Sigmoid colon (tissue), 3 donors: Measurements from ENCODE around the gene TAT.

Source experiments
- CTCF ChIP-seq, 4 experiments: fragments of 450-650 bp in 3 of 4; fragments of 200-600 bp in 1 of 4; IDR thresholded peaks; one replicate each; pipeline ENCODE4 v1.5.1; 2016 to 2019; ENCODE audit warnings: antibody characterized with exemption in 4 of 4, mild to moderate bottlenecking in 3 of 4, moderate library complexity in 2 of 4
- POLR2A ChIP-seq, 2 donors: fragments of 450-650 bp; IDR thresholded peaks; one replicate each; pipeline ENCODE4 v1.6.1; 2016; ENCODE audit warnings: antibody characterized with exemption in 2 of 2, mild to moderate bottlenecking in 2 of 2, moderate library complexity in 2 of 2

- TF ChIP-seq POLR2A (IDR thresholded peaks at IDR 0.05) = no peak
- TF ChIP-seq CTCF (IDR thresholded peaks at IDR 0.05) = no peak
These were observed 8.4 kb upstream of the TAT start for GRCh38 chr16:71585318-71585703.
